Activated CD4-positive, alpha-beta T cell treated with anti-CD3 and anti-CD28 coated beads for 4 hours (primary cell): ENCODE measurements around the gene NIP7.
A peak's percentile ranks its signal among the peaks of the same experiment; 100 is the strongest.

Experiments
- DNase-seq, 2 donors: peaks; one replicate each; pipeline ENCODE4 v3.0.0-alpha.2; 2020

Gene NIP7

DNA sequence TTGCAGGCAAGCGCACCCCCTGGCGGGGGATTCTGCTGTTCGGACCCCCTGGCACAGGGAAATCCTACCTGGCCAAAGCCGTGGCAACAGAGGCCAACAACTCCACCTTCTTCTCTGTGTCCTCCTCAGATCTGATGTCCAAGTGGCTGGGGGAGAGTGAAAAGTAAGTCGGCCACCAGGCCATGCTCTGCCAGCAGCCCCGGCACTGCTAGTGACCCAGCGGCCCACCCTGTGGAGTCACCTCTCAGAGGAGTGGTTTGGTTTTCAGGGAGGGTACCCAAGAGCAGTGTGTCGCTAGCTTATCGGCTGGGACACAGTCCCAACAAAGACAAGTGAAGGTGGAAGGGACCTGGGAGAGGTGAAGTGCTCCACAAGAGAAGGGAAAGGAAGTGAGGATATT is 20.2 kb upstream of the NIP7 start:
- DNase-seq: no peak

GRCh38 chr16:69319826-69320739 is 19.5 kb upstream of the NIP7 start:
- no peak for DNase-seq

DNA sequence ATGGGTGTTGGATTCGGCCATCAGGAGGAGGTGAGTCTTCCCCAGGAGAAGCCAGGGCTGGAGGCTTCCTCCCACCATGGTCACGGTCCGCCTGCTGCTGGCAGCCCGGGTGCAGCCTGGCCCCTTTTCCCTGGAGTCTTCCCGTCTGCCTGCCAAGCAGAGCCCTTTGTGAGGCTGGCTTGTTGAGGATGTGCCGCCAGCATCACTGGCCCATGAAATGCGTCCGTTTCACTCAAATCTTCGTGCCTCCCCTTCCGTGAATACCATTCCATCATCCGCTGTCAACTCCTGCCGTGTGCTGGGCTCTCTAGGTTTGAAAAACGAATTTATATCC is 18.9 kb upstream of the NIP7 start:
- DNase-seq: no peak

DNA sequence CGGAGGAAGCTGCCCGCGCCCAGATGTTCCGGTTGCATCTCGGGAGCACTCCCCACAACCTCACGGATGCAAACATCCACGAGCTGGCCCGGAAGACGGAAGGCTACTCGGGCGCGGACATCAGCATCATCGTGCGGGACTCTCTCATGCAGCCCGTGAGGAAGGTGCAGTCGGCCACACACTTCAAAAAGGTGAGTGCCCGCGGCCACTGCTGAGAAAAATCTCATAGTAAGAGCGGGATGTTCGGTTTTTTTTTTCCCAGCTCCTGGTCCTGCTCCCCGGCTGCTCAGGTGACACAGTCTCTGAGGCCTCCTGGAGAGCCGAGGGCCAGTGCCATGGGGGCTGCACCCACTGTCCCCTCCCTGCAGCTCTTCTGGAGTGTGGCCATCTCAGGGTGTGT is 18.5 kb upstream of the NIP7 start:
- DNase-seq: no peak

DNA sequence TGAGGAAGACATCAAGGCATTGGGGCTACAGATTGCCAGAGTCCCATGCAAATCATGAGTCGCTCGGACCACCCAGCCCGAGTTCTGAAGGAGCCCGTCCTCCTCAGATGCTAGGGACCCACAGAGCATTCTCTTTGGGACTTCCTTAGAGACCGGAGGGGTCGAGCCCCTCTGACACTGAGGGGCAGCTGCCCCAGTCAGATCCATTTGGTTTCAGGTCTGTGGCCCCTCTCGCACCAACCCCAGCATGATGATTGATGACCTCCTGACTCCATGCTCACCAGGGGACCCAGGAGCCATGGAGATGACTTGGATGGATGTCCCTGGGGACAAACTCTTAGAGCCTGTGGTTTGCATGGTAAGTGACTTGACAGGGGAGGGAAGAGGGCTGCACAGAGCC is 17.2 kb upstream of the NIP7 start:
- DNase-seq: no peak

DNA sequence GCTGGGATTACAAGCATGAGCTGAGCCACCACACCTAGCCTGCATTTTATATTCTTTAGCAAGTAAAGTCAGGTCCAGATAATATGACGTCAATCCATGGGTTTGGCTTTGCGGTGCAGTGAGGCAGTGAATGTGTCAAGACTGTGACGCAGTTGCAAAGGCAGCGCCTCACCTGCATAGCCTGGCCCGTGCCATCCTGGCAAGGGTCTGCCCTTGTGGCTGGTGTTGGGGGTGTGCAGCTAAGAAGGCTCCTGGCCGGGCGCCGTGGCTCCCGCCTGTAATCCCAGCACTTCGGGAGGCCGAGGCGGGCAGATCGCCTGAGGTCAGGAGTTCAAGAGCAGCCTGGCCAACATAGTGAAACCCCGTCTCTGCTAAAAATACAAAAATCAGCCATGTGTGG is 16.2 kb upstream of the NIP7 start:
- DNase-seq: no peak

- DNase-seq: no peak
Observed at GRCh38 chr16:69324013-69324531, 15.5 kb upstream of the NIP7 start.

GRCh38 chr16:69324585-69325253 is 14.9 kb upstream of the NIP7 start:
- no peak for DNase-seq

- DNase-seq: no peak
Observed at GRCh38 chr16:69325784-69326171, 13.8 kb upstream of the NIP7 start.

DNA sequence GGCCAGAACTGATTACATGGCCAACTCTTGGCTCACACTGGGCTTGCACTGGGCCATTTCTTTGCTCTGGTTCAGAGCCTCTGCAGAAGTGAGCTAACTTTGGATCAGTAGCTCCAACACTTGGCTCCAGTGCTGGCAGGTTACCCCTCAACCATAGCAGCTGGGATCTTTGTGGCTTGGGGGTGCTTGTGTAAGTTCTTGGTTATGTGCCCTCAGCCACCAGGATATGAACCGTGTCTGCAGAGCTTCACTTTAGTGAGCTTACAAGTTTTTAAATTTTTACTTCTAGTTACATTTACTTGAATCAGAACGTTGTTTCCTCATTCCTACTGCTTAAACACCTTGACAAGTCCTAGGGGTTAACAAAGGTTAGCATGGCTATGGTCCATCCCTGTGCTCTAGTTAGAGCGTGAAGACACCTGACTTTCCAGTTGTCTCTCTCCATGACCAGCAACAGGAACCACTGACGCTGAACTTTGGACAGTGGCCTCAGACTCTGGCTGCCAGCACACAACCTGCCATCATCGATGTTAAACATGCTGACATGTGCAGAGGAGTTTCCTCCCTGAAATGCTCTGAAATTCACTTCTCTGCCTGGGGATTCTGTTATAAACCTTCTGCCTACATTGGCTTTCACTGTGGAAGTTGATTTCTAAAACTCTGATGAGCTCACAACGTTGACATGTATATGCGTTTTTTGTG is 13.2 kb upstream of the NIP7 start:
- DNase-seq: no peak

- no peak for DNase-seq
Observed at GRCh38 chr16:69327585-69328310, 11.8 kb upstream of the NIP7 start.

- no peak for DNase-seq
Observed at GRCh38 chr16:69328854-69329316, 10.7 kb upstream of the NIP7 start.

- DNase-seq: peak; percentile 56 to 60
Observed at GRCh38 chr16:69329369-69330285, 9.9 kb upstream of the NIP7 start.

DNA sequence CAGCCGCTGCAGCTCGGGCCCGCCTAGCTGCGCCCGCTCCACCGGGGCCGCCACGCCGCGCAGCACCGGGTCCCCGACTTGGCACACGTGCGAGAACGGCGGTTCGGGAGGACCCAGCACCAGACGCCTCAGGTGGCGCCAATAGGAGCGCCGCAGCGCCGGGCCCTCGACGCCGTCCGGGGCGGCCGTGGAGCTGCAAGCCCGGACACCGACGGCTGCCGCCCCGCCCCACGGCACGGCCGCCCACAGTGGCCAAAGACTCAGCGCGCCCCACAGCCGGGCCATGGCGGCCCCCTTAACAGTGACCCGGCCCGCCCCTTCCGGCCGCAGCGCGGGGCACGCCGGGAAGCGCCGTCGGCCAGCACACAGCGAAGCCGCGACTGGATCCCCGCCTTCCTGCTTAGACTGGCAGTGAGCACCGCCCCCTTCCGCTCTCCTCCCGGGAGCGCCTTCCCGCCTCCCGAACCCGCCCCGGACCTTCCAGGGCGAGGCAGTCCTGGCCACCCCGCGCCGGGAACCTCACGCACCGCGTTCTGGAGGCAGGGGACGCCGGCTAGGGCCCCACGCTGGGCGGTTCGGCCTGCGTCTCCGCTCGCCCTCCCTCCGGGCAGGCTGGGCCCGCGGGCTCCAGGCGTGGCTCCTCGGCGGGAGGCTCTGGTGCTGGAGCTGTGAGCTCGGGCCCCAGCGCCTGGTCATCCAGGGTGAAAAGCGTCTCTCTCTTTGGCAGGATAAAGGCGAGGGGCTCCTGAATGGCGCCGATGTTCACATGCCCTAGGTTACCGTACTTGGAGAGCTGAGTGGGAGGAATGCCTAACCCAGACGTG is 9.1 kb upstream of the NIP7 start, which contains the start of gene PDF:
Gene PDF (minus strand): TSS at position 303 of the 824 bp plus-strand sequence. CDS start 18 bp downstream, at position 285.
- DNase-seq: peak; percentile 77 to 84

GRCh38 chr16:69334696-69335095 is 4.9 kb upstream of the NIP7 start:
- DNase-seq: no peak

DNA sequence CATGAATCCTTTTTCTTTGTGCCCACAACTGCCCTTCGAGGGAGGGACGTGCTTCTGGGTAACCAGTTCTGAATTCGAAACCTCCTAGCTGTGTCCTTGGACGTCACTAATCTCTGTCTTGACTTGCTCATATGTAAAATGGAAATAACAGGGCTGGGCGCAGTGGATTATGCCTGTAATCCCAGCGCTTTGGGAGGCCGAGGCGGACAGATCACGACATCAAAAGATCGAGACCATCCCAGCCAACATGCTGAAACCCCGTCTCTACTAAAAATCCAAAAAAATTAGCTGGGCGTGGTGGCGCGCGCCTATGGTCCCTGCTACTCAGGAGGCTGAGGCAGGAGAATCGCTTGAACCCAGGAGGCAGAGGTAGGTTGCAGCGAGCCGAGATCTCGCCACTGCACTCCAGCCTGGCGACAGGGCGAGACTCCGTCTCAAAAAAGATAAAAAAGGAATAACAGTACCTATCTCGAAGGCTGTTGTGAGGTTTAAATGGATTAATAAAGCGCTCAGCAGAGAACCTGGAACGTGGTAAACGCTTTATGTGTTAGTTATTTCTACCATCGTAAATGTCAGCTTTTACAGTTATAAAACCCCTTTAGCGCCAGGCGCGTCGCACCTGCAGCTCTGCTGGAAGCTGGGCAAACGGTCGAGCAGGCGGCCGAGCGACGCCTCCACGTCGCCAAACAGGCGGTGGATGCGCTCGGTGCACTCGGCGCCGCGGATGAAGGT is 849 bp upstream of the NIP7 start:
- no peak for DNase-seq

GRCh38 chr16:69340095-69340644 is 598 bp downstream of the NIP7 start:
- peak in 1 of 2 donors; percentile 18 for DNase-seq

DNA sequence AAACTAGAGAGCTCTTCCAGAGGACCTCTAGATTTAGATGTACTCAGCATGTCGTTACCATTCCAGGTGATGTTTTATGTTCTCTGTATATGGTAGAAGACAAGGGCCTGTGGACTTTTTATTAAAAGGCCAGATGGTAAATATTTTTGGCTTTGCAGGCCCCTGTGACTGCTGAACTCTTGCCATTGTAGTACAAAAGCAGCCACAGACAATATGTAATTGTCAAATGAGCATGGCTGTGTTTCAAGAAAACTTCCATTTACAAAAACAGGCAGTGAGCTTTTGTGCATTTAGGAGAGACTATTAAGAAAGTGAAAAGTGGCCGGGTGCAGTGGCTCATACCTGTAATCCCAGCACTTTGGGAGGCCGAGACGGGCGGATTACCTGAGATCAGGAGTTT is 4.6 kb downstream of the NIP7 start:
- no peak for DNase-seq

DNA sequence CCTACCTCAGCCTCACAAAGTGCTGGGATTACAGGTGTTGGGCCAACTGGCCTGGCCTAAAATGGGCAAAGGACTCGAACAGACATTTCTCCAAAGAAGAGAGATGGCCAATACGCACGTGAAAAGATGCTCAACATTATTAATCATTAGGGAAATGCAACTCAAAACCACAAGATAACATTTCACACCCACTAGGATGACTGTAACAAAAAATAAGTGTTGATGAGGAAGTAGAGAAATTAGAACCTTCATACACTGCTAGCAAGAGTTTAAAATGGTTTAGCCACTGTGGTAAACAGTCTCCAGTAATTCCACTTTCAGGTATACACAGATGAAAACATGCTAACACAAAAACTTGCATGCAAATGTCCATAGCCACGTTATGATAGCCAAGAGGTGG is 6.4 kb downstream of the NIP7 start:
- no peak for DNase-seq

GRCh38 chr16:69346683-69347082 is 7.1 kb downstream of the NIP7 start:
- no peak for DNase-seq
